Natural killer cell (primary cell): ENCODE measurements around the gene RFC5. TPM values are rescaled to one million over a fixed set of nuclear protein-coding genes. Genes with fewer than 3 reads are reported as not detected.

Experiments used
- ATAC-seq, 3 donors: fragments of 150-1000 bp in 2 of 3; fragments of 200-7000 bp in 1 of 3; cut with Tn5 transposase; 1 replicate in 1 of 3; 2 replicates in 2 of 3; pipeline ENCODE4 v1.10.0; 2021; ENCODE audit warnings: mild to moderate bottlenecking in 2 of 3, moderate library complexity in 2 of 3
- DNase-seq, 2 donors: peaks; one replicate each; pipeline versions ENCODE4 v3.0.0 to v3.0.0-alpha.2; 2013 to 2021; ENCODE audit warnings: mixed read lengths in 1 of 2
- H3K27ac ChIP-seq: one replicate; pipeline ENCODE4 v1.5.1; 2013; ENCODE audit warnings: mild to moderate bottlenecking, low read length
- H3K27me3 ChIP-seq: one replicate; pipeline ENCODE4 v1.6.1; 2013; ENCODE audit warnings: low read length; ENCODE audit not compliant: control insufficient read depth, insufficient read depth
- H3K36me3 ChIP-seq: one replicate; pipeline ENCODE4 v1.6.1; 2013; ENCODE audit warnings: low read length; ENCODE audit not compliant: control insufficient read depth, insufficient read depth
- H3K4me1 ChIP-seq: one replicate; pipeline ENCODE4 v1.6.1; 2013; ENCODE audit warnings: low read length; ENCODE audit not compliant: control insufficient read depth, insufficient read depth
- H3K4me3 ChIP-seq: one replicate; pipeline ENCODE4 v1.5.1; 2013; ENCODE audit warnings: low read length
- H3K9me3 ChIP-seq: one replicate; pipeline ENCODE4 v1.6.1; 2013; ENCODE audit warnings: low read length; ENCODE audit not compliant: control insufficient read depth, insufficient read depth
- H3K27ac Mint-ChIP-seq, 2 donors: one replicate each; pipeline ENCODE4 v1.8.0; 2022; ENCODE audit warnings: mild to moderate bottlenecking in 2 of 2, mixed read lengths in 2 of 2, moderate library complexity in 1 of 2
- H3K27me3 Mint-ChIP-seq, 2 donors: one replicate each; pipeline ENCODE4 v1.8.0; 2022; ENCODE audit warnings: low read depth in 2 of 2, mixed read lengths in 2 of 2
- H3K36me3 Mint-ChIP-seq: one replicate; pipeline ENCODE4 v1.8.0; 2022; ENCODE audit warnings: mixed read lengths
- H3K4me1 Mint-ChIP-seq, 2 donors: one replicate each; pipeline ENCODE4 v1.8.0; 2022; ENCODE audit warnings: mixed read lengths in 2 of 2
- H3K4me3 Mint-ChIP-seq: one replicate; pipeline ENCODE4 v1.8.0; 2022; ENCODE audit warnings: mild to moderate bottlenecking, moderate library complexity, mixed read lengths
- H3K9me3 Mint-ChIP-seq, 2 donors: one replicate each; pipeline ENCODE4 v1.8.0; 2022; ENCODE audit warnings: mixed read lengths in 2 of 2
- WGBS: methylation state at CpG from one replicate; pipeline ENCODE4 v1.1.7; 2013; ENCODE audit warnings: missing lambda C conversion rate; ENCODE audit not compliant: insufficient coverage; 5-methylcytosine and 5-hydroxymethylcytosine counted together
- intact Hi-C: fragments of 100-400 bp; cut with micrococcal nuclease; formaldehyde crosslinking; loops from one replicate; pipeline ENCODE4 v1.14.2; 2022
- total RNA-seq, 4 donors: library from RNA; stranded (reverse); fragments of 120-200 nt in 1 of 4; gene quantifications; one replicate each; pipeline versions ENCODE4 v1.2.3 to v1.2.4, GENCODE V29; 2013 to 2022
- TF ChIP-seq, protein P1 (sequence below): fragments of 200-600 bp; IDR thresholded peaks from one replicate; pipeline ENCODE4 v1.8.0; 2022; ENCODE audit warnings: antibody characterized with exemption

RFC5 gene
- total RNA-seq, 3 donors from 2014 or later (not counting 1 experiment from before 2014, with no cell fraction given) = 11.9 to 19.6 (median 15.8) TPM

GRCh38 chr12:118042091-118042490 lies 25.6 kb downstream of the RFC5 start:
- Mint-ChIP-seq H3K27me3 (no peaks in the 10 kb centered on the region), H3K36me3 (no peaks in the 10 kb centered on the region), H3K4me3 (no peak overlapping the region), H3K4me1 (no peaks in the 10 kb centered on the region), H3K9me3 (no peaks in the 10 kb centered on the region), H3K27ac (peak overlapping the region in 1 of 2 donors; percentile 35)
- Histone ChIP-seq H3K4me1 (no peaks in the 10 kb centered on the region), H3K4me3 (no peak overlapping the region), H3K27ac (no peak overlapping the region), H3K9me3 (no peaks in the 10 kb centered on the region), H3K36me3 (peaks cover 38% of the 10 kb centered on the region), H3K27me3 (no peaks in the 10 kb centered on the region)
- TF ChIP-seq, protein P1, sequence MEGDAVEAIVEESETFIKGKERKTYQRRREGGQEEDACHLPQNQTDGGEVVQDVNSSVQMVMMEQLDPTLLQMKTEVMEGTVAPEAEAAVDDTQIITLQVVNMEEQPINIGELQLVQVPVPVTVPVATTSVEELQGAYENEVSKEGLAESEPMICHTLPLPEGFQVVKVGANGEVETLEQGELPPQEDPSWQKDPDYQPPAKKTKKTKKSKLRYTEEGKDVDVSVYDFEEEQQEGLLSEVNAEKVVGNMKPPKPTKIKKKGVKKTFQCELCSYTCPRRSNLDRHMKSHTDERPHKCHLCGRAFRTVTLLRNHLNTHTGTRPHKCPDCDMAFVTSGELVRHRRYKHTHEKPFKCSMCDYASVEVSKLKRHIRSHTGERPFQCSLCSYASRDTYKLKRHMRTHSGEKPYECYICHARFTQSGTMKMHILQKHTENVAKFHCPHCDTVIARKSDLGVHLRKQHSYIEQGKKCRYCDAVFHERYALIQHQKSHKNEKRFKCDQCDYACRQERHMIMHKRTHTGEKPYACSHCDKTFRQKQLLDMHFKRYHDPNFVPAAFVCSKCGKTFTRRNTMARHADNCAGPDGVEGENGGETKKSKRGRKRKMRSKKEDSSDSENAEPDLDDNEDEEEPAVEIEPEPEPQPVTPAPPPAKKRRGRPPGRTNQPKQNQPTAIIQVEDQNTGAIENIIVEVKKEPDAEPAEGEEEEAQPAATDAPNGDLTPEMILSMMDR = no peak
- ATAC-seq (no peak), DNase-seq (no peak)
- intact Hi-C loops = no loop called here
- 90% methylated on average over 4 of the region's 4 CpGs for WGBS

- H3K4me3 Mint-ChIP-seq = no peak overlapping the region
- H3K27me3 ChIP-seq = no peaks in the 10 kb centered on the region
- TF ChIP-seq, protein P1 = no peak
- ATAC-seq (no peak), DNase-seq (no peak)
- WGBS = 94% methylated on average over 2 of the region's 2 CpGs
- no peaks in the 10 kb centered on the region for H3K36me3 Mint-ChIP-seq
- H3K9me3 Mint-ChIP-seq = no peaks in the 10 kb centered on the region
- H3K36me3 ChIP-seq = peaks cover 25% of the 10 kb centered on the region
- H3K4me3 ChIP-seq = no peak overlapping the region
- no peaks in the 10 kb centered on the region for H3K27me3 Mint-ChIP-seq
- intact Hi-C loops = no loop called here
- no peak overlapping the region for H3K27ac ChIP-seq
- H3K27ac Mint-ChIP-seq = no peak overlapping the region
- H3K9me3 ChIP-seq = no peaks in the 10 kb centered on the region
- H3K4me1 ChIP-seq = no peaks in the 10 kb centered on the region
- H3K4me1 Mint-ChIP-seq = no peaks in the 10 kb centered on the region
Observed at GRCh38 chr12:118044075-118044474, 27.6 kb downstream of the RFC5 start.

DNA sequence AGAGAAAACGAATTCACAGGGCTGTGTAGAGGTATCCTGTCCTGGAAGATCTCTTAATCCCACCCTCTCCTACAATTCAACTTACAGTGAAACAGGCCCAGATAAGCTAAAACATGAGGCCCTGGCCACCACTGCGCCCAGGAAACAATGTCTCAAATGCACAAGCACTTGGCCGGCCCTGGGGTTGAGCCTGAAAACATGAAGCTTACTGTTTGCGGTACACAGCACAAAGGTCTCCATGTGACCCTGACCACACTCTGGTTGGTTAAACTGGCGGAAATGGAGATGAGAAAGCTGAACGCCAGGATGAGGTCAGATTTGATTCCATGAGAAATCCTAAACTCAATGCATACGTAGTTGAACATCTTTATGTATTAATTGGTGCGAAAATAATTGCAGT lies 28.1 kb downstream of the RFC5 start:
- WGBS = 98% methylated on average over 6 of the region's 8 CpGs
- no peaks in the 10 kb centered on the region for H3K27me3 Mint-ChIP-seq
- no peaks in the 10 kb centered on the region for H3K4me1 ChIP-seq
- H3K27ac Mint-ChIP-seq = no peak overlapping the region
- H3K27me3 ChIP-seq = no peaks in the 10 kb centered on the region
- H3K9me3 ChIP-seq = no peaks in the 10 kb centered on the region
- no peak overlapping the region for H3K4me3 ChIP-seq
- H3K9me3 Mint-ChIP-seq = no peaks in the 10 kb centered on the region
- no peaks in the 10 kb centered on the region for H3K4me1 Mint-ChIP-seq
- H3K27ac ChIP-seq = no peak overlapping the region
- intact Hi-C loops = no loop called here
- DNase-seq (no peak), ATAC-seq (no peak)
- H3K36me3 ChIP-seq = peaks cover 23% of the 10 kb centered on the region
- H3K36me3 Mint-ChIP-seq = no peaks in the 10 kb centered on the region
- TF ChIP-seq, protein P1 = no peak
- no peak overlapping the region for H3K4me3 Mint-ChIP-seq

- Histone ChIP-seq H3K4me3 (no peak overlapping the region), H3K36me3 (peaks cover 17% of the 10 kb centered on the region), H3K4me1 (no peaks in the 10 kb centered on the region), H3K9me3 (no peaks in the 10 kb centered on the region), H3K27ac (no peak overlapping the region), H3K27me3 (no peaks in the 10 kb centered on the region)
- no peak overlapping the region for H3K27ac Mint-ChIP-seq
- ATAC-seq (no peak), DNase-seq (no peak)
- 97% methylated on average over 4 of the region's 4 CpGs for WGBS
- H3K36me3 Mint-ChIP-seq = peaks cover 6% of the 10 kb centered on the region
- H3K9me3 Mint-ChIP-seq = no peaks in the 10 kb centered on the region
- H3K4me1 Mint-ChIP-seq = peaks cover 0 to 4% of the 10 kb centered on the region in 2 donors
- H3K4me3 Mint-ChIP-seq = no peak overlapping the region
- no peaks in the 10 kb centered on the region for H3K27me3 Mint-ChIP-seq
- TF ChIP-seq, protein P1 = no peak
- intact Hi-C loops = no loop called here
Observed at GRCh38 chr12:118046430-118046829, 29.9 kb downstream of the RFC5 start.
